Measurements from ENCODE around the gene EME2.

- no peak for TF ChIP-seq CTCF (IDR thresholded peaks at IDR 0.05; ENCODE audit: low read depth, low read length)
- TF ChIP-seq MAX (IDR thresholded peaks at IDR 0.05; ENCODE audit: low read depth, low read length), result no peak
- no peak for TF ChIP-seq POLR2A (IDR thresholded peaks at IDR 0.05; ENCODE audit: extremely low read depth, insufficient read length)
- no peak for TF ChIP-seq MYC (IDR thresholded peaks at IDR 0.05; ENCODE audit: low read depth, low read length)
Observed at GRCh38 chr16:1807626-1808025, 35.0 kb downstream of the EME2 start.

Measured in NB4 (cell line).